Vagina (tissue), 2 donors: ENCODE measurements around the gene CENPW. TPM values are rescaled to one million over a fixed set of nuclear protein-coding genes. Genes with fewer than 3 reads are reported as not detected.

Experiments
- DNase-seq, 2 donors: peaks; one replicate each; pipeline ENCODE4 v3.0.0-alpha.2; 2017; ENCODE audit errors: extremely low spot score in 2 of 2
- H3K27ac ChIP-seq: fragments of 200-600 bp; sonication (generic); one replicate; pipeline ENCODE4 v1.5.1; 2019
- H3K27me3 ChIP-seq: fragments of 200-600 bp; sonication (generic); one replicate; pipeline ENCODE4 v1.5.1; 2019
- H3K36me3 ChIP-seq, 2 donors: fragments of 200-600 bp; sonication (generic); one replicate each; pipeline ENCODE4 v1.5.1; 2017 to 2019
- H3K4me1 ChIP-seq: fragments of 200-600 bp; sonication (generic); one replicate; pipeline ENCODE4 v1.5.1; 2019
- H3K4me3 ChIP-seq, 2 donors: fragments of 200-600 bp; sonication (generic); 1 replicate in 1 of 2; 2 replicates in 1 of 2; pipeline ENCODE4 v1.5.1; 2016 to 2019
- H3K9me3 ChIP-seq: fragments of 200-600 bp; sonication (generic); one replicate; pipeline ENCODE4 v1.5.1; 2019
- CTCF ChIP-seq, 3 experiments: fragments of 450-650 bp in 2 of 3; fragments of 200-600 bp in 1 of 3; sonication (generic) in 1 of 3; IDR thresholded peaks; one replicate each; pipeline ENCODE4 v1.5.1; 2017 to 2019; ENCODE audit warnings: antibody characterized with exemption in 3 of 3, mild to moderate bottlenecking in 2 of 3, moderate library complexity in 2 of 3
- POLR2A ChIP-seq, 2 donors: fragments of 450-650 bp; IDR thresholded peaks; one replicate each; pipeline ENCODE4 v1.6.1; 2017; ENCODE audit warnings: antibody characterized with exemption in 2 of 2, mild to moderate bottlenecking in 2 of 2, moderate library complexity in 2 of 2
- POLR2AphosphoS5 ChIP-seq, 2 donors: sonication (generic); formaldehyde crosslinking; IDR thresholded peaks; one replicate each; pipeline ENCODE4 v1.9.0; 2017; ENCODE audit warnings: antibody characterized with exemption in 2 of 2, mild to moderate bottlenecking in 2 of 2, low read depth in 1 of 2; ENCODE audit not compliant: insufficient read depth in 1 of 2
- intact Hi-C: fragments of 100-400 bp; cut with DNase I; formaldehyde crosslinking; loops from one replicate; pipeline ENCODE4 v1.15.1; 2023
- total RNA-seq: library from RNA; depleted of rRNA; stranded (reverse); fragments of >200 nt; gene quantifications from one replicate; pipeline ENCODE4 v1.2.3, GENCODE V29; 2016

Gene CENPW
- total RNA-seq, 1 donor from 2014 or later: 6.4 TPM

GRCh38 chr6:126307849-126308248, 32.1 kb upstream of the CENPW start:
- Histone ChIP-seq H3K9me3 (no peaks in the 10 kb centered on the region), H3K36me3 (no peaks in the 10 kb centered on the region), H3K27ac (no peak overlapping the region), H3K27me3 (no peaks in the 10 kb centered on the region), H3K4me3 (no peak overlapping the region), H3K4me1 (no peaks in the 10 kb centered on the region)
- intact Hi-C loops: no loop called here
- DNase-seq: no peak
- TF ChIP-seq CTCF (IDR thresholded peaks at IDR 0.05) (no peak), POLR2A (IDR thresholded peaks at IDR 0.05) (no peak), POLR2AphosphoS5 (IDR thresholded peaks at IDR 0.05; ENCODE audit: insufficient read depth in 1 of 2, low read depth in 1 of 2) (no peak)

GRCh38 chr6:126308362-126308761, 31.6 kb upstream of the CENPW start:
- Histone ChIP-seq H3K4me1 (no peaks in the 10 kb centered on the region), H3K9me3 (no peaks in the 10 kb centered on the region), H3K27ac (no peak overlapping the region), H3K4me3 (no peak overlapping the region), H3K36me3 (no peaks in the 10 kb centered on the region), H3K27me3 (no peaks in the 10 kb centered on the region)
- intact Hi-C loops: no loop called here
- no peak for DNase-seq
- TF ChIP-seq CTCF (IDR thresholded peaks at IDR 0.05) (no peak), POLR2A (IDR thresholded peaks at IDR 0.05) (no peak), POLR2AphosphoS5 (IDR thresholded peaks at IDR 0.05; ENCODE audit: insufficient read depth in 1 of 2, low read depth in 1 of 2) (no peak)

- intact Hi-C loops: no loop called here
These were observed 27.8 kb upstream of the CENPW start for GRCh38 chr6:126312013-126312665.

GRCh38 chr6:126313941-126314340, 26.0 kb upstream of the CENPW start:
- no peak overlapping the region for H3K4me3 ChIP-seq
- DNase-seq: no peak
- no peaks in the 10 kb centered on the region for H3K4me1 ChIP-seq
- no peaks in the 10 kb centered on the region for H3K36me3 ChIP-seq
- H3K27me3 ChIP-seq: no peaks in the 10 kb centered on the region
- TF ChIP-seq CTCF (IDR thresholded peaks at IDR 0.05) (no peak), POLR2A (IDR thresholded peaks at IDR 0.05) (no peak), POLR2AphosphoS5 (IDR thresholded peaks at IDR 0.05; ENCODE audit: insufficient read depth in 1 of 2, low read depth in 1 of 2) (no peak)
- no peak overlapping the region for H3K27ac ChIP-seq
- H3K9me3 ChIP-seq: no peaks in the 10 kb centered on the region
- intact Hi-C loops: no loop called here

More at GRCh38 chr6:126312013-126312665, 27.8 kb upstream of the CENPW start:
- Histone ChIP-seq H3K9me3 (no peaks in the 10 kb centered on the region), H3K4me1 (no peaks in the 10 kb centered on the region), H3K27me3 (no peaks in the 10 kb centered on the region), H3K27ac (no peak overlapping the region), H3K36me3 (no peaks in the 10 kb centered on the region), H3K4me3 (no peak overlapping the region)
- TF ChIP-seq CTCF (IDR thresholded peaks at IDR 0.05): no peak
- no peak for TF ChIP-seq POLR2AphosphoS5 (IDR thresholded peaks at IDR 0.05; ENCODE audit: insufficient read depth in 1 of 2, low read depth in 1 of 2)
- TF ChIP-seq POLR2A (IDR thresholded peaks at IDR 0.05): no peak
- no peak for DNase-seq

GRCh38 chr6:126318797-126319196, 21.1 kb upstream of the CENPW start:
- intact Hi-C loops: no loop called here
- Histone ChIP-seq H3K9me3 (no peaks in the 10 kb centered on the region), H3K4me1 (no peaks in the 10 kb centered on the region), H3K27ac (no peak overlapping the region), H3K4me3 (no peak overlapping the region), H3K36me3 (no peaks in the 10 kb centered on the region), H3K27me3 (no peaks in the 10 kb centered on the region)
- TF ChIP-seq CTCF (IDR thresholded peaks at IDR 0.05) (no peak), POLR2AphosphoS5 (IDR thresholded peaks at IDR 0.05; ENCODE audit: insufficient read depth in 1 of 2, low read depth in 1 of 2) (no peak)
- DNase-seq: no peak
